Lung (tissue), 12 donors: ENCODE measurements around the gene NPR3. TPM values are rescaled to one million over a fixed set of nuclear protein-coding genes. Genes with fewer than 3 reads are reported as not detected.

Experiments used
- ATAC-seq: fragments of 200-7000 bp; cut with Tn5 transposase; one replicate; pipeline ENCODE4 v1.9.1; 2020; ENCODE audit warnings: moderate number of reproducible peaks; ENCODE audit not compliant: insufficient read depth, low FRiP score
- DNase-seq, 3 donors: peaks; one replicate each; pipeline ENCODE4 v3.0.0-alpha.2; 2013 to 2017
- H3K27ac ChIP-seq, 2 donors: one replicate each; pipeline ENCODE4 v1.5.1; 2013; ENCODE audit warnings: mild to moderate bottlenecking in 2 of 2, moderate library complexity in 2 of 2, control low read depth in 1 of 2, inconsistent platforms in 1 of 2, low read depth in 1 of 2, low read length in 1 of 2
- H3K27me3 ChIP-seq, 3 donors: one replicate each; pipeline ENCODE4 v1.5.1; 2013; ENCODE audit warnings: low read length in 2 of 3; ENCODE audit not compliant: control insufficient read depth in 3 of 3, insufficient read depth in 3 of 3
- H3K36me3 ChIP-seq, 4 donors: one replicate each; pipeline ENCODE4 v1.5.1; 2013; ENCODE audit warnings: low read length in 4 of 4, mild to moderate bottlenecking in 1 of 4, moderate library complexity in 1 of 4; ENCODE audit not compliant: control insufficient read depth in 4 of 4, insufficient read depth in 4 of 4
- H3K4me1 ChIP-seq, 5 donors: one replicate each; pipeline ENCODE4 v1.5.1; 2013; ENCODE audit warnings: low read length in 5 of 5, mild to moderate bottlenecking in 2 of 5, moderate library complexity in 1 of 5; ENCODE audit not compliant: control insufficient read depth in 5 of 5, insufficient read depth in 5 of 5
- H3K4me3 ChIP-seq: one replicate; pipeline ENCODE4 v1.5.1; 2013; ENCODE audit warnings: mild to moderate bottlenecking, control low read depth, moderate library complexity
- H3K9ac ChIP-seq, 2 donors: one replicate each; pipeline ENCODE4 v1.5.1; 2013; ENCODE audit warnings: low read length in 2 of 2, control low read depth in 1 of 2; ENCODE audit not compliant: insufficient read depth in 1 of 2
- H3K9me3 ChIP-seq, 4 donors: one replicate each; pipeline ENCODE4 v1.5.1; 2013; ENCODE audit warnings: low read length in 3 of 4, mild to moderate bottlenecking in 1 of 4, moderate library complexity in 1 of 4; ENCODE audit not compliant: control insufficient read depth in 4 of 4, insufficient read depth in 3 of 4
- CTCF ChIP-seq: IDR thresholded peaks from 2 replicates; pipeline ENCODE4 v1.5.1; 2012; ENCODE audit warnings: mild to moderate bottlenecking; ENCODE audit errors: control extremely low read depth, extremely low read depth
- WGBS, 2 donors: extraction: QIAGEN DNeasy Blood & Tissue Kit; methylation state at CpG; one replicate each; pipeline ENCODE4 v1.1.7; 2013; 5-methylcytosine and 5-hydroxymethylcytosine counted together
- polyA plus RNA-seq, 2 donors: library from polyadenylated mRNA; stranded (reverse); fragments of 200-250 nt; gene quantifications; one replicate each; pipeline ENCODE4 v1.2.1, GENCODE V29; 2013
- total RNA-seq, 2 donors: library from RNA; depleted of rRNA in 1 of 2; stranded (reverse); fragments of >200 nt in 1 of 2; gene quantifications; one replicate each; pipeline ENCODE4 v1.2.1, GENCODE V29; 2014 to 2021
- donor health status: control.
- donor health status: control.
- donor health status: Bipolar disorder and iron deficiency.
- donor health status: healthy.
- donor health status: DM: yes; HTN: yes; CAD: no.

The NPR3 gene
- total and polyA plus RNA-seq, 4 donors, result 3.9 to 86.9 (median 8.9) TPM

GRCh38 chr5:32840606-32841005 lies 129.5 kb downstream of the NPR3 start:
- no peak overlapping the region for H3K27ac ChIP-seq
- no peak for ATAC-seq
- no peaks in the 10 kb centered on the region for H3K27me3 ChIP-seq
- H3K4me3 ChIP-seq, result no peak overlapping the region
- H3K9me3 ChIP-seq, result no peaks in the 10 kb centered on the region
- H3K36me3 ChIP-seq, result no peaks in the 10 kb centered on the region
- DNase-seq, result peak in 1 of 3 donors; percentile 26
- 84 to 86% methylated on average over 3 of the region's 3 CpGs for WGBS, 2 donors
- TF ChIP-seq CTCF, result no peak
- H3K4me1 ChIP-seq, result peaks cover 0 to 8% (median 3%) of the 10 kb centered on the region in 5 donors
- H3K9ac ChIP-seq, result no peak overlapping the region

Other genes starting within 250 kb of the NPR3 start
- gene SUB1, start 125.8 kb upstream of the NPR3 start, total RNA-seq, result 100 to 1,000 TPM; 126 to 234 TPM
- gene SUB1, start 125.8 kb upstream of the NPR3 start, polyA plus RNA-seq, result 100 to 1,000 TPM; 145 to 165 TPM